ENCODE data around the gene LMBR1.
"Not testable (repeated sequence)": the region's sequence is repeated elsewhere in the genome, so short reads cannot be mapped to it uniquely, and the experiment has no call there.

The LMBR1 gene

DNA sequence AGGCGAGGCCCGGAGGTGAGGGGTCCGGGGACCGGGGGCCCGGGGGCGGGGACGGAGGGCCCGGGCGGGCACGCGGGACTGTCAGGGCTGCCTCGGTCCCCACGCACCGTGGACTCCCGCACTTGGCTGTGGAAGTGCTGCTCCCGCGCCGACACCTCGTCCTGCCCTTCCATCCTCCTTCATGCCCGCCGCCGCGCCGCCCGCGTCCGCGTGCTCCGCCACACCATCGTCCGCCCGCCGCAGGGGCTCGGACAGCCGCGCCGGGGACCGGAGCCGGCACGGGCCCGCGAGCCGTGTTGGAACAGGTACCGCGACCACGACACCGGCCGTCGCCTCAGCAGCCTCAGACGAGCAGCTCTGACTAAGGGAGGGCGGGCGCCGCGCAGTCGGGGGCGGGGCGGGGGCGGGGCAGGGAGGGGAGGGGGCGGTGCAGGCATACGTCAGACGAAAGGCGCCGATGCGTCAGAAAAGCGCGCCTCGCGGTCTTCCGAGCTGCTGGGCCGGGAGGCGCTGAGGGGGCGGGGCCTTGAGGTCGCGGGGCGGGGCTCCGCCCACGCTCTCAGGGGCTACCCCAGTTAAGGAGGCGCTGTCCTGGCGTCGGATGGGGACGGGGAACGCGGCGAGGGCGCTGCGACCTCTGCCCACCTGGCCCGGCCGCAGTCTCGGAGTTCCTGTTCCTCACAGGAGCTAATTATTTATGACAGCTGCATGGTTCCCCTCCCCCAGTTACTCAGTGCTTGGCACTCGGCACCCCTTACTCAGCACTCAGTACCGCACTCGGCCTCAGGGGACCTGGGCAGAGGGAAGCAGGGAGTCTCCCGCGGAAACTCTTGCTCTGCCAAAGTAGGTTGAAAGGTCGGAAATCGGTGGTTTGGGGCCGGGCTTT lies at the start of gene LMBR1:
Gene LMBR1 (minus strand): TSS at position 363 of the 886 bp plus-strand sequence. CDS start 190 bp downstream, at position 173.
- Histone ChIP-seq H3K4me3 (ENCODE audit: low read length) (peak within 1 kb of the TSS; percentile 97), H3K9ac (ENCODE audit: low read length) (peak within 1 kb of the TSS; percentile 92), H3K36me3 (ENCODE audit: control insufficient read depth, insufficient read depth, low read length, severe bottlenecking) (no peaks in the 10 kb centered on the region), H3K27me3 (replicated peaks; ENCODE audit: control insufficient read depth, insufficient read depth, low read length) (no peaks in the 10 kb centered on the region), H3K4me1 (ENCODE audit: control insufficient read depth, insufficient read depth, low read length) (peaks cover 17% of the 10 kb centered on the region), H3K9me3 (ENCODE audit: control insufficient read depth, low read length) (no peaks in the 10 kb centered on the region)
- DNase-seq (ENCODE audit: low read depth): peak; percentile 97

- Histone ChIP-seq H3K4me1 (ENCODE audit: control insufficient read depth, insufficient read depth, low read length) (no peaks in the 10 kb centered on the region), H3K9ac (ENCODE audit: low read length) (no peak overlapping the region), H3K4me3 (ENCODE audit: low read length) (no peak overlapping the region), H3K36me3 (ENCODE audit: control insufficient read depth, insufficient read depth, low read length, severe bottlenecking) (no peaks in the 10 kb centered on the region), H3K9me3 (ENCODE audit: control insufficient read depth, low read length) (no peaks in the 10 kb centered on the region), H3K27me3 (replicated peaks; ENCODE audit: control insufficient read depth, insufficient read depth, low read length) (peaks cover 25% of the 10 kb centered on the region)
- no peak for DNase-seq (ENCODE audit: low read depth)
Measured at GRCh38 chr7:156942708-156943090, 49.7 kb upstream of the LMBR1 start.

DNA sequence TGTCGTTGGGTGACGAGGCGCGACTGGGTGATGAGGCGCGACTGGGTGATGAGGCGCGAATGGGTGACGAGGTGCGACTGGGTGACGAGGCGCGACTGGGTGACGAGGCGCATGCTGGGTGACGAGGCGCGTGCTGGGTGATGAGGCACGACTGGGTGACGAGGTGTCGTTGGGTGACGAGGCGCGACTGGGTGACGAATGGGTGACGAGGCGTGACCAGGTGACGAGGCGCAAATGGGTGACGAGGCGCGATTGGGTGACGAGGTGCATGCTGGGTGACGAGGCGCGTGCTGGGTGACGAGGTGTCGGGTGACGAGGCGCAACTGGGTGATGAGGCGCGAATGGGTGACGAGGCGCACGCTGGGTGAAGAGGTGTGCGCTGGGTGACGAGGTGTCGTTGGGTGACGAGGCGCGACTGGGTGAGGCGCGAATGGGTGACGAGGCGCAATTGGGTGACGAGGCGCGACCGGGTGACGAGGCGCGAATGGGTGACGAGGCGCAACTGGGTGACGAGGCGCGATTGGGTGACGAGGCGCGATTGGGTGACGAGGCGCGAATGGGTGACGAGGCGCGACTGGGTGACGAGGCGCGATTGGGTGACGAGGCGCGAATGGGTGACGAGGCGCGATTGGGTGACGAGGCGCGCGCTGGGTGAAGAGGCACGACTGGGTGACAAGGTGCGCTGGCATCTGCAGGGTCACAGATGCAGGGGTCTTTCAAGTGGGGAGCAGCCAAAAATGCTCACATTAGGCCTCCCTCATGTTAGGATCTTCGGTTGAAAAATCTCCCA lies 48.6 kb upstream of the LMBR1 start:
- Histone ChIP-seq H3K9me3 (ENCODE audit: control insufficient read depth, low read length) (no peaks in the 10 kb centered on the region), H3K9ac (ENCODE audit: low read length) (no peak overlapping the region), H3K4me1 (ENCODE audit: control insufficient read depth, insufficient read depth, low read length) (no peaks in the 10 kb centered on the region), H3K36me3 (ENCODE audit: control insufficient read depth, insufficient read depth, low read length, severe bottlenecking) (no peaks in the 10 kb centered on the region), H3K4me3 (ENCODE audit: low read length) (no peak overlapping the region), H3K27me3 (replicated peaks; ENCODE audit: control insufficient read depth, insufficient read depth, low read length) (peaks cover 25% of the 10 kb centered on the region)
- DNase-seq (ENCODE audit: low read depth): no peak

DNA sequence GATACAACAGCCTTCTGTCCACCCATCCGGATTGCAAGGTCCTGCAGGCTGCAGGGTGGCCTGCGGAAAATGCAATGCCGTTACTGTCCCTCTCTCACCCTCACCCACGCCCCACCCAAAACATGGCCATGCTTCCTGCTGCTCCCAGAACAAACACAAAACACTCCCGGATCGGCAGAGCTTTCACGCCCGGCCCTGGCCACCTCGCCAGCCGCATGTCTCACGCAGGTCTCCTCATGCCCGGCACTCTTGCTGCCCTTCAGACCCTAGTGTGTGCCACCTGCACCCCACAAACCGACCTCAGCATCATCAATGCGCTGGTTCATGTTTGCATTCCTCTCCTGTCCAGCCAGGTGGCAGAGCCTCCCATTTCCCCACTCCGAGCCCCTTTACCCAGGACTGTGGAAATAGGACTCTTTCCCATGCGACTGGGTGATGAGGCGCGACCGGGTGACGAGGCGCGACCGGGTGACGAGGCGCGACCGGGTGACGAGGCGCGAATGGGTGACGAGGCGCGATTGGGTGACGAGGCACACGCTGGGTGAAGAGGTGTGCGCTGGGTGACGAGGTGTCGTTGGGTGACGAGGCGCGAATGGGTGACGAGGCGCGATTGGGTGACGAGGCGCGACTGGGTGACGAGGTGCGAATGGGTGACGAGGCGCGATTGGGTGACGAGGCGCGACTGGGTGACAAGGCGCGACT lies 47.6 kb upstream of the LMBR1 start:
- H3K4me3 ChIP-seq (ENCODE audit: low read length): no peak overlapping the region
- no peaks in the 10 kb centered on the region for H3K9me3 ChIP-seq (ENCODE audit: control insufficient read depth, low read length)
- peaks cover 25% of the 10 kb centered on the region for H3K27me3 ChIP-seq (replicated peaks; ENCODE audit: control insufficient read depth, insufficient read depth, low read length)
- no peaks in the 10 kb centered on the region for H3K36me3 ChIP-seq (ENCODE audit: control insufficient read depth, insufficient read depth, low read length, severe bottlenecking)
- no peaks in the 10 kb centered on the region for H3K4me1 ChIP-seq (ENCODE audit: control insufficient read depth, insufficient read depth, low read length)
- H3K9ac ChIP-seq (ENCODE audit: low read length): no peak overlapping the region
- DNase-seq (ENCODE audit: low read depth): no peak

DNA sequence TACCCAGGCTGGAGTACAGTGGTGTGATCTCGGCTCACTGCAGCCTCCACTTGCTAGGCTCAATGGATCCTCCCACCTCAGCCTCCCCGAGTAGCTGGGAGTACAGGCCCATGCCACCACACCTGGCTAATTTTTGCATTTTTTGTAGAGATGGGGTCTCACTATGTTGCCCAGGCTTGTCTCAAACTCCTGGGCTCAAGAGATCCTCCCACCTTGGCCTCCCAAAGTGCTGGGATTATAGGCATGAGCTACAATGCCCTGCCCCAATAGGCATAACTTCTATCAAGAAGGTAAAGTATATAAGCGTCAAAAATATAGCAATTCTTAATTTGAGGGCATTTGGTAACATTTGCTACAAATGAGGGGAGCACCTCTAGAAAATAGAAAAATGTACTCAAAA lies 43.8 kb upstream of the LMBR1 start:
- H3K4me1 ChIP-seq (ENCODE audit: control insufficient read depth, insufficient read depth, low read length); H3K9me3 ChIP-seq (ENCODE audit: control insufficient read depth, low read length); H3K27me3 ChIP-seq (replicated peaks; ENCODE audit: control insufficient read depth, insufficient read depth, low read length); H3K36me3 ChIP-seq (ENCODE audit: control insufficient read depth, insufficient read depth, low read length, severe bottlenecking); H3K9ac ChIP-seq (ENCODE audit: low read length); H3K4me3 ChIP-seq (ENCODE audit: low read length); DNase-seq (ENCODE audit: low read depth): not testable (repeated sequence)

DNA sequence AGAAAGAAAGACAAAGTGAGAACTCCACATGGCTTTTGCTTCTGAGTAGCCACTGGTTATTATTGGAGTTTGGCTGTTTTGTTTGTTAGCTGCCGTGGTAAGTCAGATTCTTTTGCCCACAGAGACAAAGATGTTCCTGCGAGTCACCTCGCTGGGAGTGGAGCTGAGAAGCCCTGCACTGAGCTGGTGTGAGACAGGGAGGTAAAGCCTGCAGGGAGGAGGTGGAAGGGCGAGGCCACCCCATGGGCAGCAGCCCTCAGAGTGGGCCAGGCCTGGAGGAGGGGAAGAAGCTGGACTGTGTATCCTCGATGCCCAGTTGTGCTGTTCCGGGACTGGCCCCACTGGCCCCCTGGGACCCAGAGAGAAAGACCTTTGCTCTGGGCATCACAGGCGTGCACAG lies 42.3 kb upstream of the LMBR1 start:
- Histone ChIP-seq H3K9me3 (ENCODE audit: control insufficient read depth, low read length) (no peaks in the 10 kb centered on the region), H3K9ac (ENCODE audit: low read length) (no peak overlapping the region), H3K4me3 (ENCODE audit: low read length) (no peak overlapping the region), H3K36me3 (ENCODE audit: control insufficient read depth, insufficient read depth, low read length, severe bottlenecking) (no peaks in the 10 kb centered on the region), H3K4me1 (ENCODE audit: control insufficient read depth, insufficient read depth, low read length) (no peaks in the 10 kb centered on the region), H3K27me3 (replicated peaks; ENCODE audit: control insufficient read depth, insufficient read depth, low read length) (no peaks in the 10 kb centered on the region)
- DNase-seq (ENCODE audit: low read depth): no peak

DNA sequence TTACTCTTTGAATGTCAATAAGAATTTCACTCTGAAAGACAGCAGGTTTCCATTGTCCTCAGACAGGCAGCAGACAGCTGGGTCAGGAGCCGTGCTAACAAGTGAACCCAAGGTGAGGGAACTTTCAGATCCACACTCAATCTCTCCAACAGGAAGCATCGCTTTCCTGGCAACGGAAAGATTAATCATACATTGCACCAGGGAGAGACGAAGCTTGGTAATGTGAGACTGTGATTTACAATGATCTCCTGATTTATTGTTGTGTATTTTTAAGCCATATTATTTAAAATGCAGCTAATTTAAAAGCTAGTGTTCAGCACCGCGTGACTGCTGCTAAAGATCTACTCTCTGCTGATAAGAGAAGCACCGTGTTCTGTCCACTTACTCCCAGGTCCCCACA lies 39.0 kb upstream of the LMBR1 start:
- no peak for DNase-seq (ENCODE audit: low read depth)
- no peak overlapping the region for H3K4me3 ChIP-seq (ENCODE audit: low read length)
- no peaks in the 10 kb centered on the region for H3K4me1 ChIP-seq (ENCODE audit: control insufficient read depth, insufficient read depth, low read length)
- H3K9ac ChIP-seq (ENCODE audit: low read length): no peak overlapping the region
- no peaks in the 10 kb centered on the region for H3K9me3 ChIP-seq (ENCODE audit: control insufficient read depth, low read length)
- no peaks in the 10 kb centered on the region for H3K36me3 ChIP-seq (ENCODE audit: control insufficient read depth, insufficient read depth, low read length, severe bottlenecking)
- H3K27me3 ChIP-seq (replicated peaks; ENCODE audit: control insufficient read depth, insufficient read depth, low read length): peaks cover 8% of the 10 kb centered on the region

DNA sequence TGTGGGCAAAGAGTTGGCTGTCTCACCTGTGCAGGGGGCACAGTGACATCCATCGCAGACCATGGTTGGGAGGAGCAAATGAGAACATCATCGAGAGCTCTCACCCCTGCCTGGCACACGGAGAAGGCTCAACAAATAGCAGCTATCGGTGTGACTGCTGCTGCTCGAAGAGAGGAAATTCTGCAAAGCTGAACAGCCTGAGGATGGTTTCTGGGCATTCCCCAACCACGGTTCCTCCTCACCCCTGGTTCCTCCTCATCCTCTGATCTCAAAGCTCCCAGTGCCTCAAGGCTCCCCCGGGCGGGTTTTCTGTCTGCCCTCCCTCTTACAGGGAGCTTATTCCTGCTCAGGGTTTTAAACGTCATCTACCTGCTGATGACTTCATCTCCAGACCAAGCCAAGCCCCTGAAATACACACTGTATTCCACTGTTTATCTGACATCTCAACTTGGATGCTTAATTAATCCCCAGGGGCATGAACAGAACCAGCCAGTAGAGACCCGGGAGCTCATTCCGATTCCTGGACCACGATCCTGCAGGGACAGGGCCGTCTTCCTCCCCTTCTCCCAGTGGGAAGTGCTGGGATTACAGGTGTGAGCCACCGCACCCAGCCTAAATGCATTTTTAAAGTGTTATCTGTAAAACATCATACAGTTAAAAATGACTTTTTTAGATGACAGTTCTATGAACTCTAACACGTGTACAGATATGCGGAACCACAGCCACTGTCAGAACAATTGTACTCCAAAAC lies 37.0 kb upstream of the LMBR1 start:
- H3K36me3 ChIP-seq (ENCODE audit: control insufficient read depth, insufficient read depth, low read length, severe bottlenecking): no peaks in the 10 kb centered on the region
- H3K9ac ChIP-seq (ENCODE audit: low read length): no peak overlapping the region
- peaks cover 8% of the 10 kb centered on the region for H3K27me3 ChIP-seq (replicated peaks; ENCODE audit: control insufficient read depth, insufficient read depth, low read length)
- no peaks in the 10 kb centered on the region for H3K9me3 ChIP-seq (ENCODE audit: control insufficient read depth, low read length)
- no peak overlapping the region for H3K4me3 ChIP-seq (ENCODE audit: low read length)
- DNase-seq (ENCODE audit: low read depth): no peak
- no peaks in the 10 kb centered on the region for H3K4me1 ChIP-seq (ENCODE audit: control insufficient read depth, insufficient read depth, low read length)

DNA sequence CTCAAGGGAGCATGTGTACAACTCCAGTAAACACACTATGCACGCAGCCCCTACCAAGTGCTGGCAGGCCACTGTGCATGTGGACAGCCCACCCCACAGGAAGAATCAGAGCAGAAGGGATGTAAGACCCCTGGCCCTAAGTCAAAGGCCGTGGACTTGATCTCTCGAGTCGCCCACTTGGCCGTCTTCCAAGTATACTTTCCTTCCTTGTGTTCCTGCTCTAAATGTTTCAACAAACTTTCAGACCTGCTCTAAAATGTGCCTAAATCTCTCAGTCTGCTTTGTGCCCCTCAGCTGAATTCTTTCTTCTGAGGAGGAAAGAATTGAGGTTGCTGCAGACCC lies 35.4 kb upstream of the LMBR1 start:
- no peak for DNase-seq (ENCODE audit: low read depth)

GRCh38 chr7:156927571-156928405 lies 34.8 kb upstream of the LMBR1 start:
- Histone ChIP-seq H3K4me1 (ENCODE audit: control insufficient read depth, insufficient read depth, low read length) (no peaks in the 10 kb centered on the region), H3K9ac (ENCODE audit: low read length) (no peak overlapping the region), H3K9me3 (ENCODE audit: control insufficient read depth, low read length) (no peaks in the 10 kb centered on the region), H3K27me3 (replicated peaks; ENCODE audit: control insufficient read depth, insufficient read depth, low read length) (peaks cover 8% of the 10 kb centered on the region), H3K4me3 (ENCODE audit: low read length) (no peak overlapping the region), H3K36me3 (ENCODE audit: control insufficient read depth, insufficient read depth, low read length, severe bottlenecking) (no peaks in the 10 kb centered on the region)
- DNase-seq (ENCODE audit: low read depth): no peak

More for the DNA sequence above, 35.4 kb upstream of the LMBR1 start:
- Histone ChIP-seq H3K4me1 (ENCODE audit: control insufficient read depth, insufficient read depth, low read length) (no peaks in the 10 kb centered on the region), H3K9me3 (ENCODE audit: control insufficient read depth, low read length) (no peaks in the 10 kb centered on the region), H3K27me3 (replicated peaks; ENCODE audit: control insufficient read depth, insufficient read depth, low read length) (peaks cover 8% of the 10 kb centered on the region), H3K9ac (ENCODE audit: low read length) (no peak overlapping the region), H3K36me3 (ENCODE audit: control insufficient read depth, insufficient read depth, low read length, severe bottlenecking) (no peaks in the 10 kb centered on the region), H3K4me3 (ENCODE audit: low read length) (no peak overlapping the region)
